ENCODE measurements around the gene ATAD3A.
"Not testable (repeated sequence)": the region's sequence is repeated elsewhere in the genome, so short reads cannot be mapped to it uniquely, and the experiment has no call there.

GRCh38 chr1:1523651-1524050 is 11.7 kb downstream of the ATAD3A start:
- not testable (repeated sequence) for TF ChIP-seq CTCF (IDR thresholded peaks at IDR 0.05; ENCODE audit: poor library complexity, severe bottlenecking); EZH2 (IDR thresholded peaks at IDR 0.05; ENCODE audit: borderline replicate concordance, insufficient read depth, low read length, poor library complexity, severe bottlenecking); TAF1 (IDR thresholded peaks at IDR 0.05; ENCODE audit: low read depth)
